Measurements from ENCODE around the gene SLC25A14.
A peak's percentile ranks its signal among the peaks of the same experiment; 100 is the strongest.
"Not testable (repeated sequence)": the region's sequence is repeated elsewhere in the genome, so short reads cannot be mapped to it uniquely, and the experiment has no call there.

The SLC25A14 gene

DNA sequence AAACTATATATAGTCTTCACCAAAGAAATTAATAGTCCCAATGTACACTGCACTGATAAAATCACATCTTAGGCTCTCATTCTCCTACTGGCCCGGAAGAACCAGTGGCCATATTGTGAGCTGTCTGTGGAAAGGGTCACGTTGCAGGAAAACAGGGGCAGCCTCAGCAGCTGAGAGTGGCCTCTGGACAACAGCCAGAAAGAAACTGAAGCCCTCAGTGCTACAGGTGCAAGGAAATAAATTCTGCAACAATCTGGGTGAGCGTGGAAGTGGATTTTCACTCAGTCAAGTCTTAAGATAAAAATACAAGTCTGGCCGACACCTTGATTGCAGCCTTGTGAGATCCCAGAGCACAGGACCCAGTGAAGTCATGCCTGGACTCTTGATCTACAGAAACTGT lies 3.2 kb upstream of the SLC25A14 start:
- Mint-ChIP-seq H3K27ac (no peak overlapping the region), H3K4me1 (ENCODE audit: low read depth) (peaks cover 14% of the 10 kb centered on the region), H3K36me3 (ENCODE audit: low read depth) (no peaks in the 10 kb centered on the region), H3K27me3 (ENCODE audit: low read depth) (peaks cover 3% of the 10 kb centered on the region), H3K4me3 (no peak overlapping the region), H3K9me3 (no peaks in the 10 kb centered on the region)
- no peak for DNase-seq (ENCODE audit: low spot score)

DNA sequence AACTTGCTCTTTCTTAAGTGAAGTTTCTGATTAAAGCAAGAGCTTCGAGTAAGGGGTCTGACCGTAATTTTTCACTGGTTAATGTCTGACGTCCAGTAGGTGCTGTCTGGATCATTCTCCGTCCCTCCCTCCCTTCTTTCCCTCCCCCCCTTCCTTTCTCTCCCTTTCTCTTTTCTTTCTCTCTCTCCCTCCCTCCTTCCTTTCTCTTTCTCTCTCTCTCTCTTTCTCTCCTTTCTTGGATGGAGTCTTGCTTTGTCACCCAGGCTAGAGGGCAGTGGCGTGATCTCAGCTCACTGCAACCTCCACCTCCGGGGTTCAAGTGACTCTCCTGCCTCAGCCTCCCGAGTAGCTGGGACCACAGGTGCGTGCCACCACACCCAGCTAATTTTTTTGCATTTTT lies 850 bp upstream of the SLC25A14 start:
- not testable (repeated sequence) for H3K9me3 Mint-ChIP-seq; H3K36me3 Mint-ChIP-seq (ENCODE audit: low read depth); H3K27me3 Mint-ChIP-seq (ENCODE audit: low read depth); DNase-seq (ENCODE audit: low spot score)
- peak overlapping the region; percentile 88 for H3K4me3 Mint-ChIP-seq
- H3K27ac Mint-ChIP-seq = peak overlapping the region; percentile 92
- peaks cover 17% of the 10 kb centered on the region for H3K4me1 Mint-ChIP-seq (ENCODE audit: low read depth)

DNA sequence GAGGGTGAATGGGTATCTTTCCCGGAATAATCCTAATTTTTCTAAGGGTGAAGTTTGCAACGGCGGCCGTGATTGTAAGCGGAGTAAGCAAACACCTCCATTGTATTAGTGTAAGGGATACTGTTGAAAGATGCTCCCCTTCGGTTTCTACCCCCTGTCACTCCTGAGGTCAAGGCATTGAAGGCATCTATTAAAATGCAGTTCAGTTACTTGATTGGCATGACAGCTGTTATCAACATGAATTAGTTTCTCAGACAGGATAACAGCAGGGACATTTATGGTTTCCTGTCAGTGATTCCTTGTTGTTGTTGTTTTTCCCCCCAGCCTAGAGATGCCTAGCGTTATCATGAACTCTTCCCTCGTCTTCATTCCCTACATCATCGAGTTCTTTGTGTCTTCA lies 552 bp downstream of the SLC25A14 start:
- H3K27ac Mint-ChIP-seq = peak overlapping the region; percentile 60
- H3K9me3 Mint-ChIP-seq = no peaks in the 10 kb centered on the region
- no peaks in the 10 kb centered on the region for H3K27me3 Mint-ChIP-seq (ENCODE audit: low read depth)
- H3K4me1 Mint-ChIP-seq (ENCODE audit: low read depth) = peaks cover 17% of the 10 kb centered on the region
- H3K36me3 Mint-ChIP-seq (ENCODE audit: low read depth) = no peaks in the 10 kb centered on the region
- no peak for DNase-seq (ENCODE audit: low spot score)
- peak overlapping the region; percentile 88 for H3K4me3 Mint-ChIP-seq

DNA sequence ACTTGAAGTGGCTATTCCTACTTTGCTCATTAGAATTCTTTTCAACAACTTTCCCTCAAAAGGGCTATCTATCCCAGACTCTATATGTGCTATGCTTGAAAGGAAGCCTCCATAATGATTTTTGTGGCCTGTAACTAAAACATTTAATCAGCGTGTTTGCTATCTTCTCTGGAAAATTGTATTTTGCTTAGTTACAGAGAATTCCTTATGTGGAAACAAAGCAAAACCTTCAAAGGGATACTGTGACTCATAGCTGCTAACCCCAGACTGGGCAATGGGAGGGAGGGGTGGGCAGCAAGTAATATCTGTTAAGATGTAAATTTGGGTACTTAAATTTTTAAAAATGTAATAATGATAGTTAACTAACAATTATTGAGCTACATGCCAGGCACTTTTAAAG lies 3.7 kb downstream of the SLC25A14 start:
- no peak for DNase-seq (ENCODE audit: low spot score)

DNA sequence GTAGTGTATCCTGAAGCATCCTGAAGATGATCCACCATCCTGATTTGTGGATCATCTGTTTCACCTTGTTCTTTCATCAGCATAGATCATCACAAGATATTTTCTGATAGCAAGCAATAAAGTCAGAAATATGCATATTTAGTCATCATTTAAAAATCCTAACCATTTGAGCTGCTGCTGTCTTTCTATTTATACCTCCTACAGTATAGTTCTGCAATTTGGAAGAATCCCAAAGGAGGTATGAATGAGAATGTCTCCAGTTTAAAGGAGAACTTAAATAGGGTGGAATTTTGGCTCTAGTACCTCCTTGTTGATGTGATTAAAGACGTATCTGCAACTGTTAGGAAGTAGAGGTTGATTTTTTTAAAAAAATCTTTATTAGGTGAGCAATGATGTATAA lies 7.6 kb downstream of the SLC25A14 start:
- Mint-ChIP-seq H3K9me3 (no peaks in the 10 kb centered on the region), H3K4me3 (no peak overlapping the region), H3K27ac (no peak overlapping the region), H3K4me1 (ENCODE audit: low read depth) (no peaks in the 10 kb centered on the region), H3K27me3 (ENCODE audit: low read depth) (no peaks in the 10 kb centered on the region), H3K36me3 (ENCODE audit: low read depth) (peaks cover 2% of the 10 kb centered on the region)
- DNase-seq (ENCODE audit: low spot score) = no peak

More for the DNA sequence above, 3.7 kb downstream of the SLC25A14 start:
- Mint-ChIP-seq H3K4me3 (no peak overlapping the region), H3K36me3 (ENCODE audit: low read depth) (no peaks in the 10 kb centered on the region), H3K27me3 (ENCODE audit: low read depth) (no peaks in the 10 kb centered on the region), H3K9me3 (no peaks in the 10 kb centered on the region), H3K27ac (no peak overlapping the region), H3K4me1 (ENCODE audit: low read depth) (peaks cover 17% of the 10 kb centered on the region)

DNA sequence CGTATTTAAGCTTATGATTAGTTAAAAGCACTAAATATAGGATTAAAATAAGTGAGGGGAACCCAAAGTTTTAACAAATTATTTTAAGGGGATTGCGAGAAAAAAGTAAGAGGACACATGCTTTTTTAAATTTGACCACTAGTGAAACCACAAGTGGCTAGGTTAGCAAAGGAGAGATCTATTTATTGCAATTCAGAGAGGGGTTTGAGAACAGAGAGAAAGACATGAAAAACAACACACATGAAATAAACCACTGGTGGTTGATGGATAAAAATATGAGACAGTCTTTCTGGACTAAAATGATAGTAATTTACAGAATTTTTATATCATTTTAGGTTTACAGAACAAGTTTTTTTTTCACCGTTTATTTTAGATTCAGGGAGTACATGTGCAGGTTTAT lies 11.8 kb downstream of the SLC25A14 start:
- Mint-ChIP-seq H3K9me3 (no peaks in the 10 kb centered on the region), H3K4me1 (ENCODE audit: low read depth) (no peaks in the 10 kb centered on the region), H3K36me3 (ENCODE audit: low read depth) (peaks cover 5% of the 10 kb centered on the region), H3K27ac (no peak overlapping the region), H3K4me3 (no peak overlapping the region), H3K27me3 (ENCODE audit: low read depth) (no peaks in the 10 kb centered on the region)
- no peak for DNase-seq (ENCODE audit: low spot score)

DNA sequence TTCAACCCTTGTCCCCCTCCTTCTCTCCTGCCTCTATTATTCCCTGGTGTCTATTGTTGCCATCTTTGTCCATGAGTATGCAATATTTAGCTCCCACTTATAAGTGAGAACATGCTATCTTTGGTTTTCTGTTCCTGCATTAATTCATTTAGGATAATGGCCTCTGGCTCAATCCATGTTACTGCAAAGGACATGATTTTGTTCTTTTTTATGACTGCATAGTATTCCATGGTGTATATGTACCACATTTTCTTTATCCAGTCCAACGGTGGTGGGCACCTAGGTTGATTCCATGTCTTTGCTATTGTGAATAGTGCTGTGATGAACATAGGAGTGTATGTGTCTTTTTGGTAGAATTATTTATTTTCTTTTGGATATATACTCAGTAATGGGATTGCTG lies 12.3 kb downstream of the SLC25A14 start:
- H3K27me3 Mint-ChIP-seq (ENCODE audit: low read depth); DNase-seq (ENCODE audit: low spot score); H3K4me3 Mint-ChIP-seq; H3K4me1 Mint-ChIP-seq (ENCODE audit: low read depth); H3K9me3 Mint-ChIP-seq; H3K36me3 Mint-ChIP-seq (ENCODE audit: low read depth); H3K27ac Mint-ChIP-seq: not testable (repeated sequence)

DNA sequence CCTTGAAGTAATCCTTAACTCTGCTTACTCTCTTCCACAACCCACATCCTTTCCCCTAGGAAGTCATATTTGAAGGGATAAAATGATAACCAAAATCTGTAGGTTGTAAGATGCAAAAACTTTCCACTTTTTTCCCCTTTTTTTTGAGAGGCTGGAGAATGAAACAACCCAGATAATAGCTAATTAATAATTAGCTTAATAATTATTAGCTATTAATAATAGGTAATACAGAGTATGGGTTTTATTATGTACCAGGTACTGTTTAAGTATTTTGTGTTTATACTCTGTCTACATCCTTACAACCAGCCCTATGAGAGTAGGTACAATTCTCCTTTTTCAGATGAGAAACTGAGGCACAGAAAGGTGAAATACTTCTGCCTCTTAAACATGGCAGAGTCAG lies 36.4 kb downstream of the SLC25A14 start:
- no peak for DNase-seq (ENCODE audit: low spot score)
- no peaks in the 10 kb centered on the region for H3K27me3 Mint-ChIP-seq (ENCODE audit: low read depth)
- no peak overlapping the region for H3K4me3 Mint-ChIP-seq
- no peak overlapping the region for H3K27ac Mint-ChIP-seq
- no peaks in the 10 kb centered on the region for H3K36me3 Mint-ChIP-seq (ENCODE audit: low read depth)
- no peaks in the 10 kb centered on the region for H3K9me3 Mint-ChIP-seq
- no peaks in the 10 kb centered on the region for H3K4me1 Mint-ChIP-seq (ENCODE audit: low read depth)

DNA sequence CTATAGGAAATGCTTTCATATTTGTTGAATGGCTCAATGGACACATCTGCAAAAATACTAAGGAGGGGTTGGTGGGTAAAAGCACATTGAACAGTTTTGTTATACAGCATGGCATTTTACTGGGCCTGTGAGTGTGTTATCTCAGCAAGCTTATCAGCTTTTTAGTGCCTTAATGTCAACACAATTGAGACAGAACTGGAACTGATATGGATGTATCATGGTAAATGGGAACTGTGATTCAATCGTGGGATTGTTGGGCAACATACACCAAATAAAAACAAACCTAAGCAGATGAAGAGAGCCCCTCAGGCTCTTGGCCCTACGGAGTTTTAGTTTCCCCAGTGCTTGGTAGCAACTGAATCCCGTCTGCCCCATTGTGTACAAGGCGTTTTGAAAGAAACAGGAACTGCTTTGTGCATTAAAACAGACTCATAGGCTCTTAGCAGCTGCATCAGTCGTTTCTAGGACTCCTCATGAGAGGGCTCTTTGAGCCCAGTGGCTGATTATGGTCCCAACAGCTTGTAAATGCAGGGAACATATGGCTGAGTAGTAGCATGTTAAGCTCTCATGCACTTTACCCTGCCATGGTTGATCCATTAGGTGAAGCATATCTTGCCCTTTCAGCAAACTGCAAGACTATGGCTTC lies 38.4 kb downstream of the SLC25A14 start:
- Mint-ChIP-seq H3K27ac (no peak overlapping the region), H3K4me1 (ENCODE audit: low read depth) (no peaks in the 10 kb centered on the region), H3K27me3 (ENCODE audit: low read depth) (peaks cover 3% of the 10 kb centered on the region), H3K36me3 (ENCODE audit: low read depth) (no peaks in the 10 kb centered on the region), H3K4me3 (no peak overlapping the region), H3K9me3 (no peaks in the 10 kb centered on the region)
- no peak for DNase-seq (ENCODE audit: low spot score)

DNA sequence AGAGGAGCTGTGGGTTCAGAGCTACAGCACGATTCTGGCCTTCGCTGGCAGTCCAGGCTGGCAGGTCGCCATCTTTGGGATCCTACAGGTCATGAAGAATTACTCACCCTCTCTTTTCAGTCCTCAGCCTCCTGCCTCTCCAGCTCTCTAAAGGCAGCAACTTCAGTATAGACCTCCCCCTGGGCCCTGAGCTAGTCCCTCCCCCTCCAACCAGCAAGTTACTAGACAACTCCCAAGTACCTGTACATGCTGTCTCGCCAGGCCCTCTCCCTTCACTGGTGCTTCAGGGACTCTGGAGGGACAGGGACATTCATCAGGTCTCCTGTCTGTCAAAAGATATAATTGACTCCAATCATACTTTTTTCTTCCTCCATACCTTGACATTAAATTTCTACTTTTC lies 45.8 kb downstream of the SLC25A14 start, which contains the start of gene GPR119:
GPR119 (minus strand) TSS at position 155 of the 400 bp plus-strand sequence. CDS start 227 bp downstream, outside the sequence.
- Mint-ChIP-seq H3K4me1 (ENCODE audit: low read depth) (no peaks in the 10 kb centered on the region), H3K27ac (no peak within 1 kb of the TSS), H3K9me3 (no peaks in the 10 kb centered on the region), H3K4me3 (no peak within 1 kb of the TSS), H3K27me3 (ENCODE audit: low read depth) (peaks cover 3% of the 10 kb centered on the region), H3K36me3 (ENCODE audit: low read depth) (no peaks in the 10 kb centered on the region)
- DNase-seq (ENCODE audit: low spot score) = no peak

DNA sequence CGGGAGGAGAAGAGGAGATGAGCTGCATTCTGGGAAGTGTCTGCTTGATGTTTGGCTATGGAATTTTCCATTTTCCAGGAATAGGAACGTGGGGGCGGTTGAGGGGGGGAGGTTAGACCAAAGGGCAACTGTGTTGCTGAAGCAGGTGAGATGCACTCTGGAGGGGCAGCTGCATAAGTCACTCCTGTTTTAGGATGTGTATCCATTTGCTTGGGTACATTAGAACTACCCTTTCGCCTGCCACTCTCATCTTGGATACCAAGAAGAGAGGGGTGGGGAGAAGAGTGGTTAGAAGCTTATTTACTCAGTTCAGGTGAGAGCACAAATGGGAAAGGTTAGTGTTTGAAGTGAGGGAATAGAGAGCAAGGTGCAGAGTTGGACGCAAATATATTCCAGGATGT lies 46.7 kb downstream of the SLC25A14 start:
- H3K27ac Mint-ChIP-seq = no peak overlapping the region
- H3K4me1 Mint-ChIP-seq (ENCODE audit: low read depth) = no peaks in the 10 kb centered on the region
- H3K9me3 Mint-ChIP-seq = no peaks in the 10 kb centered on the region
- no peak overlapping the region for H3K4me3 Mint-ChIP-seq
- H3K27me3 Mint-ChIP-seq (ENCODE audit: low read depth) = peaks cover 2% of the 10 kb centered on the region
- no peaks in the 10 kb centered on the region for H3K36me3 Mint-ChIP-seq (ENCODE audit: low read depth)
- no peak for DNase-seq (ENCODE audit: low spot score)

DNA sequence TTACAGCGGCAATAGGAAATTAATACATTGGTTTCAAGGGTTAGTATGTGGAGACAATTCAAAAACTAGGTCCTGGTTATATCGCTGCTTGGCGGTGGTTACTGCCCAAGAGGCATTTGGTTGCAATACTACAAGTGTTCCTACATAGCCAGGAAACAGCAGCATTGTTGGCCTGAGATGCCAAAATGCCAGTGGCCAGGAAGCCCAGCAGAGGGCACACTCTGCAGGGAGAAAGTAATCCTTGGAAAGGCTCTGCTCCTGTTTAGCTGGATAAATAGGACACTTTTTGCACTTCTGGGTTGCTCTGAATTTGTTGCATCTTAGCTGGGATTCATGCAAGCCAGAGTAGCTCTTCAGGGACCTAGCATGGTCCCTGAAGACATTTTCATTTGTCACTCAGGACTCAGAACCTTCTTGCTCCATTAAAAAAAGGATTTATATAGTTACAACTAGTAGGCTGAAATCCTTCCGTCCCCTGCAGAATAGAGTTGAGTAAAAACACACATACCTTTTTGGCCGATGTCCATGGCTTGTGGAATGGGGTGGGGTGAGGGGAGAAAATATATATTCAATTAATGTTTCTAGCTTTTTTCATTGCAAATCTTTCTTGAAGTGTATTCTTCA lies 53.8 kb downstream of the SLC25A14 start:
- H3K27ac Mint-ChIP-seq = no peak overlapping the region
- no peak for DNase-seq (ENCODE audit: low spot score)
- no peak overlapping the region for H3K4me3 Mint-ChIP-seq
- H3K9me3 Mint-ChIP-seq = no peaks in the 10 kb centered on the region
- no peaks in the 10 kb centered on the region for H3K36me3 Mint-ChIP-seq (ENCODE audit: low read depth)
- no peaks in the 10 kb centered on the region for H3K4me1 Mint-ChIP-seq (ENCODE audit: low read depth)
- H3K27me3 Mint-ChIP-seq (ENCODE audit: low read depth) = peaks cover 2% of the 10 kb centered on the region

DNA sequence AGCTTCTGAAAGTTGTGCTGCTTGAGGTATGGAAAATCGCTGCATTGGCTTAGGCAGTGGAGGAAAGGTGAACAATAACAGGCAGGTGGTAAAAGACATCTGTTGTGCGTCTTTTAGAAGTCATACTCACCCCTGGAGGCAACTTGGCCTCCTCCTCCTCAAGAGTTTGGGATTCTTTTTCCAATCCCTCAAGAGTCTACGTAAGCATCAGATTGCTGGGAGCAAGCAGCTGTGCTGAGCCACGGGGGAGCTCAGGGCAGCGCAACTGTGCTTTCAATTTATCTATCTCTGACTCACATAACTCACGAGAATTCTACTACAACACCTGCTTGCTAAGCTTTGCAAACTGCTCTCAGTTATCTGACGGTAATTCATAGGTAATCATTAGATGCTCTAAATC lies 55.6 kb downstream of the SLC25A14 start:
- DNase-seq (ENCODE audit: low spot score) = no peak
- peaks cover 7% of the 10 kb centered on the region for H3K27me3 Mint-ChIP-seq (ENCODE audit: low read depth)
- H3K4me3 Mint-ChIP-seq = no peak overlapping the region
- H3K27ac Mint-ChIP-seq = no peak overlapping the region
- H3K36me3 Mint-ChIP-seq (ENCODE audit: low read depth) = no peaks in the 10 kb centered on the region
- no peaks in the 10 kb centered on the region for H3K4me1 Mint-ChIP-seq (ENCODE audit: low read depth)
- no peaks in the 10 kb centered on the region for H3K9me3 Mint-ChIP-seq

DNA sequence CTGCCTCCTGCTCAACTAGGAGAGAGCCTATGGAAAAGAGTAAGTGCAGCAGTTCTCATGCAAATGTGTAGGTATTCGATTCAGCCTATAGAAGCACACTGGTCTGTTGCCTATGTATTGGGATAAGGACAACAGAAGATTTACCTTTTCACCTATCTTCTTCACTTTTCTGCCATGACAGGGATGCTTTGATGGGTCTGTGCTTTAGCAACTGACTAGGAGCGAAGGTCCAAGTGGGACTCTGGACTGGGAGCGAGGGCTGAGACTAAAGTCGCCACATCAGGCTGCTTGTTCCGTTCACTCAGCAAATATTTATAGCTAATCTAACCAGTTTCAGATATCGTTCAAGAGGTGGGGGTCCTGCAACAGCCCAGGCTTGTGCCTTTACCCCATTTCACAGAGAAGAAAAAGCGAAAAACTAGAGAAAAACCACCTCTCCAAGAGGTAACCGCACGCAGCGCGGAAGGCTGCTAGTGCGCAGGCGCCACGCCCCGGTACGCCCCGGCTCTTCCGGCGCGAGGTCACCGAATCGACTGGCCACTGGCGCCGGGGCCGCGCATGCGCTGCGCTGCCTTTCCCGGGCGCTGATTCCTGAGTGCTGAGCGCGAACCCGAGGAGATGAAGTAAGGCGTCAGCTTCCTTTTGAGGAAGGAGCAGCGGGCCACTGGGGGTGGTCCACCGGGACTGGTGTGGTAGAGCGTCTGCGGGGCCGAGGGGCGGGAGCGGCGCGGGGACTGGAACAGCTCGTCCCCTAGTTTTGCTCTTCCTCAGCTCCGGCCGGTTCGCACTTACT lies 61.9 kb downstream of the SLC25A14 start, which contains the start of gene RBMX2:
RBMX2 (plus strand) TSS at position 573 of the 793 bp plus-strand sequence; CDS start at position 619, 46 bp downstream.
- Mint-ChIP-seq H3K4me3 (peak within 1 kb of the TSS; percentile 98), H3K9me3 (no peaks in the 10 kb centered on the region), H3K27me3 (ENCODE audit: low read depth) (peaks cover 5% of the 10 kb centered on the region), H3K36me3 (ENCODE audit: low read depth) (peaks cover 8% of the 10 kb centered on the region), H3K4me1 (ENCODE audit: low read depth) (peaks cover 9% of the 10 kb centered on the region), H3K27ac (peak within 1 kb of the TSS; percentile 90)
- DNase-seq (ENCODE audit: low spot score) = peak; percentile 73
